HUES64 (cell line): ENCODE measurements around the gene CNTNAP3B. TPM values are rescaled to one million over a fixed set of nuclear protein-coding genes. Genes with fewer than 3 reads are reported as not detected.
"Not testable (repeated sequence)": the region's sequence is repeated elsewhere in the genome, so short reads cannot be mapped to it uniquely, and the experiment has no call there.

Source experiments
- H3K27ac ChIP-seq: 2 replicates; pipeline ENCODE4 v1.7.0; 2013; ENCODE audit warnings: low read depth, low read length, inconsistent platforms
- H3K27me3 ChIP-seq: 2 replicates; pipeline ENCODE4 v1.6.1; 2013; ENCODE audit warnings: mild to moderate bottlenecking, low read length; ENCODE audit not compliant: insufficient read depth
- H3K36me3 ChIP-seq: 2 replicates; pipeline ENCODE4 v1.6.1; 2013; ENCODE audit warnings: mild to moderate bottlenecking, low read length; ENCODE audit not compliant: insufficient read depth
- H3K4me1 ChIP-seq: 2 replicates; pipeline ENCODE4 v1.6.1; 2013; ENCODE audit warnings: mild to moderate bottlenecking, low read length, moderate library complexity; ENCODE audit not compliant: insufficient read depth
- H3K4me3 ChIP-seq: 2 replicates; pipeline ENCODE4 v1.5.1; 2013; ENCODE audit warnings: mild to moderate bottlenecking, low read length, moderate library complexity
- H3K9ac ChIP-seq: 2 replicates; pipeline ENCODE4 v1.6.1; 2013; ENCODE audit warnings: mild to moderate bottlenecking, low read depth, low read length
- H3K9me3 ChIP-seq: 2 replicates; pipeline ENCODE4 v1.6.1; 2013; ENCODE audit warnings: low read depth, low read length; ENCODE audit not compliant: insufficient read depth
- WGBS: fragments of 150-250, 120-280 bp; methylation state at CpG from one replicate; pipeline ENCODE4 v1.1.7; 2013; ENCODE audit warnings: missing lambda C conversion rate; 5-methylcytosine and 5-hydroxymethylcytosine counted together
- polyA plus RNA-seq, 2 experiments: library from polyadenylated mRNA; stranded (reverse); fragments of 50-300 nt; gene quantifications; one replicate each; pipeline ENCODE4 v1.2.3, GENCODE V29; 2013

The CNTNAP3B gene
- 4.7 TPM for polyA plus RNA-seq (2013, experiment 1 of 2)
- polyA plus RNA-seq (2013, experiment 2 of 2) = 7.2 TPM

- H3K4me3 ChIP-seq = peak within 1 kb of the TSS; percentile 43
- H3K36me3 ChIP-seq, H3K27me3 ChIP-seq, H3K9me3 ChIP-seq, H3K27ac ChIP-seq, H3K9ac ChIP-seq, H3K4me1 ChIP-seq: not testable (repeated sequence)
- WGBS = under 1% methylated on average over 21 of the region's 72 CpGs
Measured at GRCh38 chr9:42129073-42129729, at the start of gene CNTNAP3B. Gene CNTNAP3B, minus strand, starts transcription at chr9:42129426. Its CDS starts 332 bp downstream, at chr9:42129094.

GRCh38 chr9:42160299-42160698 is 31.1 kb upstream of the CNTNAP3B start:
- 63% methylated on average over 1 of the region's 1 CpG for WGBS

GRCh38 chr9:42127056-42127841 is 2.0 kb downstream of the CNTNAP3B start:
- H3K27me3 ChIP-seq, H3K27ac ChIP-seq, H3K36me3 ChIP-seq, H3K9ac ChIP-seq, H3K4me1 ChIP-seq, H3K9me3 ChIP-seq: not testable (repeated sequence)
- H3K4me3 ChIP-seq = peak overlapping the region; percentile 26; the same call in 1 of the 2 replicates
- 46% methylated on average over 5 of the region's 12 CpGs for WGBS

More at GRCh38 chr9:42160299-42160698, 31.1 kb upstream of the CNTNAP3B start:
- H3K27me3 ChIP-seq, H3K27ac ChIP-seq, H3K4me3 ChIP-seq, H3K4me1 ChIP-seq, H3K36me3 ChIP-seq, H3K9ac ChIP-seq, H3K9me3 ChIP-seq: not testable (repeated sequence)

DNA sequence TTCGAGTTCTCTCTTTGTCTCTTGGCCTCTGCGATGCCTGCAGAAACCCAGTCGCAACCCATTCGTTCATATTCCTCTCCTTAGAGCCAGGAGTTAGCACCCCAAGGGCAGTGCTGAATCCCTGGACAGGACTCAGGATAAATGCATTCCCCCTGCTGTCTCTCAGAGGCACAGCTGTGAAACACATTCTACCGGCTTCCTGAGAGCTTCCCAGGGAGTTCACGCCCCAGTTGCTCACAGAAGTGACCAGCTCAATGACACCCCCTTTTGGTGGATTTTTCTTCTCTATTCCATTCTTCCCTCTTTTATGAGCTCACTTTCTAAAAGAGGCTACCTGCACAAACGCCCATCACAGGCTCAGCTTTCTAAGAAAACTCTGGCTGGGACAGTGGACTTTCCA is 8.2 kb downstream of the CNTNAP3B start:
- not testable (repeated sequence) for H3K9ac ChIP-seq, H3K4me1 ChIP-seq, H3K27me3 ChIP-seq, H3K27ac ChIP-seq, H3K4me3 ChIP-seq, H3K36me3 ChIP-seq, H3K9me3 ChIP-seq
- WGBS = 57% methylated on average over 2 of the region's 7 CpGs

- H3K36me3 ChIP-seq, H3K9ac ChIP-seq, H3K27ac ChIP-seq, H3K27me3 ChIP-seq, H3K4me1 ChIP-seq, H3K9me3 ChIP-seq, H3K4me3 ChIP-seq: not testable (repeated sequence)
- WGBS = 83% methylated on average over 6 of the region's 9 CpGs
Measured at GRCh38 chr9:42095929-42096328, 33.3 kb downstream of the CNTNAP3B start.

DNA sequence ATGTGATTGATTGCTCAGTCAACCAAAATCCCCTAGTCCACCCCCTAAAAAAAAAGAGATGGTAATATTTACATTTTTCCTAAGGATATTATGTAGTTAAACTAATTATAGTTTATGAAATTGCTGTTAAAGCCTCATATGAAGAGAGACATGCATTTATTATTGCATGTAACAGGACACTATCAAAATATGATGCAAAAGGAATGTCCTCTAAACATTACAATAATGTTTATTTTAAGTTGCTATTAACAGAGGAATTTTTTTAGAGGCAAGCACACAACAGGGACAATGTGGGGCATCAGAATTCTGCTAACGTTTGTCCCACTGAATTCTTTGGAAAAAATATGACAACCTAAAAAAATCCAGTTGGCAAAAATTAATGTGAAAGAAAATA is 44.7 kb downstream of the CNTNAP3B start:
- not testable (repeated sequence) for H3K36me3 ChIP-seq, H3K9ac ChIP-seq, H3K9me3 ChIP-seq, H3K27ac ChIP-seq, H3K27me3 ChIP-seq, H3K4me3 ChIP-seq, H3K4me1 ChIP-seq
- WGBS = no CpG with 5 or more reads among the region's 1 CpG

- H3K9me3 ChIP-seq, H3K4me3 ChIP-seq, H3K4me1 ChIP-seq, H3K9ac ChIP-seq, H3K27ac ChIP-seq, H3K27me3 ChIP-seq, H3K36me3 ChIP-seq: not testable (repeated sequence)
- 79% methylated on average over 2 of the region's 4 CpGs for WGBS
Measured at GRCh38 chr9:42083877-42084558, 45.2 kb downstream of the CNTNAP3B start.

- 80% methylated on average over 2 of the region's 2 CpGs for WGBS
- H3K4me1 ChIP-seq, H3K36me3 ChIP-seq, H3K27me3 ChIP-seq, H3K4me3 ChIP-seq, H3K9ac ChIP-seq, H3K9me3 ChIP-seq, H3K27ac ChIP-seq: not testable (repeated sequence)
Measured at GRCh38 chr9:42080376-42080775, 48.9 kb downstream of the CNTNAP3B start.

DNA sequence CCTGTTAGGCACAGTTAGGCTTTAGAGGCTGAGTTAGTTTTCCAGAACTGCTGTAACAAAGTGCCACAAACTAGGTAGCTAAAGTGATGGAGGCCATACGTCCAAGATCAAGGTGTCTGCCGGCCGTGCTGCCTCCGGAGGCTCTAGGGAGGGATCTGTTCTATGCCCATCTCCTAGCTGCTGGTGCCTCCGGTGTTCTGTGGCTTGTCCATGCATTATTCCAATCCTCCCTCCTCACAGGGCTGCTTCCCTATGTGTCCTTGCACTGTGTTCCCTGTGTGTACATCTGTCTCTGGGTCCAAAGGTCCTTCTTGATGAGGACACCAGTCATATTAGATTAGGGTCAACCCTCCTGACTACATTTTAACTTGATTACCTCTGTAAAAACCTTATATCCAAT is 54.4 kb downstream of the CNTNAP3B start:
- not testable (repeated sequence) for H3K9me3 ChIP-seq, H3K9ac ChIP-seq, H3K4me1 ChIP-seq, H3K27ac ChIP-seq, H3K4me3 ChIP-seq, H3K27me3 ChIP-seq, H3K36me3 ChIP-seq
- 97% methylated on average over 4 of the region's 5 CpGs for WGBS

GRCh38 chr9:42071026-42071425 is 58.2 kb downstream of the CNTNAP3B start:
- not testable (repeated sequence) for H3K9ac ChIP-seq, H3K9me3 ChIP-seq, H3K4me1 ChIP-seq, H3K36me3 ChIP-seq, H3K27ac ChIP-seq, H3K27me3 ChIP-seq, H3K4me3 ChIP-seq
- WGBS = no CpG with 5 or more reads among the region's 4 CpGs

DNA sequence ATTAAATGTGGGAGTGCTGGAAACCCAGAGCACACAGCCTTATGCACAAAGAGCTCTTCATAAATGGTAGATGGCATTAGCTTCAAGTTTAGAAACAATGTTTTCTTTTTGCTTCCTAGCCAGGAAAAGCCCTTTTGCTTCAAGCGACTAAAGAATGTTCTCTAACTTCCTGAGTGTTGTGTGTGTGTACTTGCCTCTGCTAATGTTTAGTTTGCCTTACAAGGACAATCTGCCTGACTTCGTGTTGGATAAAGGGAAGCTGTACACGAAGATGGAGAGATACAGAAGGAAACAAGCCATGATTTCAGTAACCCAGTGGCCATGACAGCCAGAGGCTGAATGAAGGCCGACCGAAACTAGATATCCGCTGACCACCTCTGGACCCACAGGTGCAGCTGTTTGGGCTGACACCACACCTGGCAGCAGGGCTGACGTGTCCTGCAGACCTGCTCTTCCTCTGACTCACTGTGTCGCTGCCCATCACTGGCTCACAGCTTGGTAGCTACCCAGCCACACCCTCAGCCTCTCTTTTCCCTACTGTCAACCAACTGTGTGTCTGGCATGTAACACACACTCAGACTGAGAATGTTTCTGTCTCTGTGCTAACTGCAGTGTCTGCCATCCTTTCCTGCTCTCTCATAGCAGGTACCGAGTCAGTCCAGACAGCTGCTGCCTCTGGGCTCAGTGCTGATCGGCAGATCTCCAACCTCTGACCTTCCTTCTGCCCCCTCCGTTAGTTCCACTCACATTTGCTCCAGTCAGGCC is 59.0 kb downstream of the CNTNAP3B start:
- not testable (repeated sequence) for H3K27me3 ChIP-seq

More for the DNA sequence above, 59.0 kb downstream of the CNTNAP3B start:
- not testable (repeated sequence) for H3K36me3 ChIP-seq, H3K9me3 ChIP-seq, H3K4me3 ChIP-seq, H3K27ac ChIP-seq, H3K4me1 ChIP-seq, H3K9ac ChIP-seq
- no CpG with 5 or more reads among the region's 11 CpGs for WGBS
